Right ventricle myocardium inferior (tissue), 1 donor: ENCODE results near the gene HPGD. TPM values are rescaled to one million over a fixed set of nuclear protein-coding genes. Genes with fewer than 3 reads are reported as not detected.

Source experiments
- total RNA-seq: library from RNA; stranded (reverse); fragmentation: NEBNext Ultra II Directional; extraction: Animal tissue kit (Norgen Biotek cat#: 25700); gene quantifications from one replicate; pipeline ENCODE4 v1.2.1, GENCODE V29; 2021
- donor health status: DM: no; HTN: yes; CAD: no; lungs with severe emphysema.

The HPGD gene
- total RNA-seq, 1 donor from 2014 or later, result 1.1 TPM

Other genes starting within 250 kb of the HPGD start
- gene FBXO8, start 238.8 kb downstream of the HPGD start, total RNA-seq, result 25.9 TPM
- 9.3 TPM for gene CEP44, start 238.6 kb downstream of the HPGD start, total RNA-seq